ENCODE results near the gene CDH5.

DNA sequence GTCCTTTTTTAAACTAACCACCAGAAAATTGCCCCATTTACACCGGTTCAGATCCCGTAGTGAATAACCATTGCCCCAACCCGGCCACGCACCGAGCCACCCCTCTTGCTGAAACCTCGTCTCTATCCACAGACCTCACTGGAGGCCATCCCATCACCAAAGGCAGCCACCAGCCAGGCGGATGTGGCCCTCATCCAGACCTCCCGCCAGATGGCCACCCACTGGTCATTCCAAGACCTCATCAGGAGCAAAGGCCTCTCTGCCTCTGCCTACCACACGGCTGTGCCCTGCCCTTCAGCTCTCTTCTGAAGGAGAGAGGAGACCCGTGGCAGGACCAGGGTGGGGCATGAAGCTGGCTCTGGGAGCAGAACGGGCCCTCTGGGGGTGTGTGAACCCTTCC lies 38.2 kb upstream of the CDH5 start:
- TF ChIP-seq, protein P1, sequence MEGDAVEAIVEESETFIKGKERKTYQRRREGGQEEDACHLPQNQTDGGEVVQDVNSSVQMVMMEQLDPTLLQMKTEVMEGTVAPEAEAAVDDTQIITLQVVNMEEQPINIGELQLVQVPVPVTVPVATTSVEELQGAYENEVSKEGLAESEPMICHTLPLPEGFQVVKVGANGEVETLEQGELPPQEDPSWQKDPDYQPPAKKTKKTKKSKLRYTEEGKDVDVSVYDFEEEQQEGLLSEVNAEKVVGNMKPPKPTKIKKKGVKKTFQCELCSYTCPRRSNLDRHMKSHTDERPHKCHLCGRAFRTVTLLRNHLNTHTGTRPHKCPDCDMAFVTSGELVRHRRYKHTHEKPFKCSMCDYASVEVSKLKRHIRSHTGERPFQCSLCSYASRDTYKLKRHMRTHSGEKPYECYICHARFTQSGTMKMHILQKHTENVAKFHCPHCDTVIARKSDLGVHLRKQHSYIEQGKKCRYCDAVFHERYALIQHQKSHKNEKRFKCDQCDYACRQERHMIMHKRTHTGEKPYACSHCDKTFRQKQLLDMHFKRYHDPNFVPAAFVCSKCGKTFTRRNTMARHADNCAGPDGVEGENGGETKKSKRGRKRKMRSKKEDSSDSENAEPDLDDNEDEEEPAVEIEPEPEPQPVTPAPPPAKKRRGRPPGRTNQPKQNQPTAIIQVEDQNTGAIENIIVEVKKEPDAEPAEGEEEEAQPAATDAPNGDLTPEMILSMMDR (IDR thresholded peaks at IDR 0.05; ENCODE audit: low read depth, low read length, missing input control), result no peak
- TF ChIP-seq, protein P2, sequence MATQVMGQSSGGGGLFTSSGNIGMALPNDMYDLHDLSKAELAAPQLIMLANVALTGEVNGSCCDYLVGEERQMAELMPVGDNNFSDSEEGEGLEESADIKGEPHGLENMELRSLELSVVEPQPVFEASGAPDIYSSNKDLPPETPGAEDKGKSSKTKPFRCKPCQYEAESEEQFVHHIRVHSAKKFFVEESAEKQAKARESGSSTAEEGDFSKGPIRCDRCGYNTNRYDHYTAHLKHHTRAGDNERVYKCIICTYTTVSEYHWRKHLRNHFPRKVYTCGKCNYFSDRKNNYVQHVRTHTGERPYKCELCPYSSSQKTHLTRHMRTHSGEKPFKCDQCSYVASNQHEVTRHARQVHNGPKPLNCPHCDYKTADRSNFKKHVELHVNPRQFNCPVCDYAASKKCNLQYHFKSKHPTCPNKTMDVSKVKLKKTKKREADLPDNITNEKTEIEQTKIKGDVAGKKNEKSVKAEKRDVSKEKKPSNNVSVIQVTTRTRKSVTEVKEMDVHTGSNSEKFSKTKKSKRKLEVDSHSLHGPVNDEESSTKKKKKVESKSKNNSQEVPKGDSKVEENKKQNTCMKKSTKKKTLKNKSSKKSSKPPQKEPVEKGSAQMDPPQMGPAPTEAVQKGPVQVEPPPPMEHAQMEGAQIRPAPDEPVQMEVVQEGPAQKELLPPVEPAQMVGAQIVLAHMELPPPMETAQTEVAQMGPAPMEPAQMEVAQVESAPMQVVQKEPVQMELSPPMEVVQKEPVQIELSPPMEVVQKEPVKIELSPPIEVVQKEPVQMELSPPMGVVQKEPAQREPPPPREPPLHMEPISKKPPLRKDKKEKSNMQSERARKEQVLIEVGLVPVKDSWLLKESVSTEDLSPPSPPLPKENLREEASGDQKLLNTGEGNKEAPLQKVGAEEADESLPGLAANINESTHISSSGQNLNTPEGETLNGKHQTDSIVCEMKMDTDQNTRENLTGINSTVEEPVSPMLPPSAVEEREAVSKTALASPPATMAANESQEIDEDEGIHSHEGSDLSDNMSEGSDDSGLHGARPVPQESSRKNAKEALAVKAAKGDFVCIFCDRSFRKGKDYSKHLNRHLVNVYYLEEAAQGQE (IDR thresholded peaks at IDR 0.05), result no peak
- TF ChIP-seq TAF1 (conservative IDR thresholded peaks at IDR 0.05) (no peak), EGR1 (IDR thresholded peaks at IDR 0.05; ENCODE audit: low read depth in 2 of 2) (no peak)
